GM23338 (cell line): ENCODE data around the gene MPZL1. TPM values are rescaled to one million over a fixed set of nuclear protein-coding genes. Genes with fewer than 3 reads are reported as not detected.

Experiments used
- ATAC-seq: fragments of 200-7000 bp; cut with Tn5 transposase; 3 replicates; pipeline ENCODE4 v1.9.1; 2020
- DNase-seq: peaks from one replicate; pipeline ENCODE4 v3.0.0-alpha.2; 2015; ENCODE audit warnings: low spot score
- H2AFZ ChIP-seq: fragments of 200-600 bp; sonication (generic); 2 replicates; pipeline ENCODE4 v1.8.0; 2016; ENCODE audit warnings: antibody characterized with exemption, mild to moderate bottlenecking, moderate library complexity
- H3F3A ChIP-seq: fragments of 200-600 bp; sonication (generic); replicated peaks from 2 replicates; pipeline ENCODE4 v1.8.0; 2017; ENCODE audit warnings: antibody characterized with exemption, mixed run types, low read depth
- H3K27ac ChIP-seq: fragments of 200-600 bp; sonication (generic); 2 replicates; pipeline ENCODE4 v1.6.1; 2016; ENCODE audit warnings: low read depth
- H3K27me3 ChIP-seq: fragments of 200-600 bp; sonication (generic); 2 replicates; pipeline ENCODE4 v1.8.0; 2016; ENCODE audit warnings: mild to moderate bottlenecking, mixed run types, moderate library complexity; ENCODE audit not compliant: insufficient read depth
- H3K36me3 ChIP-seq: fragments of 200-600 bp; sonication (generic); 2 replicates; pipeline ENCODE4 v1.8.0; 2016; ENCODE audit warnings: mild to moderate bottlenecking; ENCODE audit not compliant: insufficient read depth
- H3K4me1 ChIP-seq: fragments of 200-600 bp; sonication (generic); 2 replicates; pipeline ENCODE4 v1.8.0; 2016; ENCODE audit warnings: mild to moderate bottlenecking, moderate library complexity; ENCODE audit not compliant: insufficient read depth
- H3K4me2 ChIP-seq: fragments of 200-600 bp; sonication (generic); 2 replicates; pipeline ENCODE4 v1.7.1; 2017; ENCODE audit warnings: mixed run types
- H3K4me3 ChIP-seq: fragments of 200-600 bp; sonication (generic); 2 replicates; pipeline ENCODE4 v1.6.1; 2016; ENCODE audit warnings: mixed run types
- H3K79me2 ChIP-seq: fragments of 200-600 bp; sonication (generic); replicated peaks from 2 replicates; pipeline ENCODE4 v1.8.0; 2017; ENCODE audit warnings: mild to moderate bottlenecking; ENCODE audit not compliant: insufficient read depth
- H3K9me2 ChIP-seq: fragments of 200-600 bp; sonication (generic); 2 replicates; pipeline ENCODE4 v1.8.0; 2017; ENCODE audit not compliant: insufficient read depth
- H4K20me1 ChIP-seq: fragments of 200-600 bp; sonication (generic); replicated peaks from 2 replicates; pipeline ENCODE4 v1.8.0; 2017; ENCODE audit warnings: mild to moderate bottlenecking; ENCODE audit not compliant: insufficient read depth
- H3K27ac Mint-ChIP-seq: 2 replicates; pipeline ENCODE4 v1.8.0; 2020; ENCODE audit warnings: inconsistent platforms, mild to moderate bottlenecking, moderate library complexity, mixed read lengths
- H3K27me3 Mint-ChIP-seq: 3 replicates; pipeline ENCODE4 v1.8.0; 2022; ENCODE audit warnings: low read depth, mild to moderate bottlenecking, moderate library complexity, mixed read lengths, inconsistent platforms; ENCODE audit not compliant: insufficient read depth, poor library complexity
- H3K36me3 Mint-ChIP-seq: 3 replicates; pipeline ENCODE4 v1.8.0; 2021; ENCODE audit warnings: low read depth, mild to moderate bottlenecking, inconsistent platforms, moderate library complexity, mixed read lengths
- H3K4me1 Mint-ChIP-seq: 3 replicates; pipeline ENCODE4 v1.8.0; 2020; ENCODE audit warnings: mild to moderate bottlenecking, inconsistent platforms, mixed read lengths
- H3K4me3 Mint-ChIP-seq: 3 replicates; pipeline ENCODE4 v1.8.0; 2021; ENCODE audit warnings: moderate library complexity, mild to moderate bottlenecking, inconsistent platforms, mixed read lengths
- H3K9me3 Mint-ChIP-seq: 3 replicates; pipeline ENCODE4 v1.8.0; 2020; ENCODE audit warnings: moderate library complexity, mild to moderate bottlenecking, inconsistent platforms, mixed read lengths
- CREB1 ChIP-seq: fragments of 250-450 bp; sonication (Bioruptor Pico); IDR thresholded peaks from 2 replicates; pipeline ENCODE4 v1.5.0; 2020; ENCODE audit warnings: low read depth, mild to moderate bottlenecking, moderate library complexity
- CTCF ChIP-seq, 2 experiments: fragments of 200-600 bp in 1 of 2; sonication (generic) in 1 of 2; conservative IDR thresholded peaks; 2 replicates each; pipeline versions ENCODE4 v1.5.1 to v1.6.1; 2016 to 2017; ENCODE audit warnings: antibody characterized with exemption in 2 of 2, low read depth in 2 of 2, mild to moderate bottlenecking in 2 of 2, moderate library complexity in 1 of 2
- EZH2 ChIP-seq: fragments of 200-600 bp; sonication (generic); IDR thresholded peaks from one replicate; pipeline ENCODE4 v1.8.0; 2017; ENCODE audit warnings: antibody characterized with exemption, mild to moderate bottlenecking, low read depth; ENCODE audit not compliant: unreplicated experiment
- EZH2phosphoT487 ChIP-seq: fragments of 200-600 bp; sonication (generic); IDR thresholded peaks from one replicate; pipeline ENCODE4 v1.8.1; 2018; ENCODE audit warnings: antibody characterized with exemption; ENCODE audit not compliant: unreplicated experiment
- JUNB ChIP-seq: IDR thresholded peaks from one replicate; pipeline ENCODE4 v1.6.1; 2016; ENCODE audit warnings: antibody characterized with exemption; ENCODE audit not compliant: unreplicated experiment
- NANOG ChIP-seq: IDR thresholded peaks from 2 replicates; pipeline ENCODE4 v1.6.1; 2016; ENCODE audit warnings: antibody characterized with exemption, borderline replicate concordance
- POLR2AphosphoS5 ChIP-seq: IDR thresholded peaks from 2 replicates; pipeline ENCODE4 v1.6.1; 2016; ENCODE audit warnings: antibody characterized with exemption, low read depth
- ZNF114 ChIP-seq: fragments of 250-450 bp; sonication (Bioruptor Pico); IDR thresholded peaks from 2 replicates; pipeline ENCODE4 v1.5.0; 2020; ENCODE audit warnings: mild to moderate bottlenecking, moderate library complexity
- ZNF331 ChIP-seq: fragments of 250-450 bp; sonication (Bioruptor Pico); IDR thresholded peaks from 2 replicates; pipeline ENCODE4 v1.5.0; 2020; ENCODE audit warnings: low read depth, mild to moderate bottlenecking, moderate library complexity
- polyA plus RNA-seq: library from polyadenylated mRNA; unstranded; fragments of >200 nt; fragmentation: Nextera tagmentation; extraction: Ambion mirVana; gene quantifications from 2 replicates; pipeline ENCODE4 v1.2.1, GENCODE V29; 2016
- total RNA-seq: library from RNA; depleted of rRNA; stranded (reverse); fragments of >200 nt; shearing (Covaris generic); gene quantifications from 2 replicates; pipeline ENCODE4 v1.2.3, GENCODE V29; 2014
- TF ChIP-seq, protein P1 (sequence below): IDR thresholded peaks from one replicate; pipeline ENCODE4 v1.6.1; 2018; ENCODE audit warnings: antibody characterized with exemption; ENCODE audit not compliant: unreplicated experiment
- TF ChIP-seq, protein P2 (sequence below): IDR thresholded peaks from 2 replicates; pipeline ENCODE4 v1.6.1; 2016; ENCODE audit warnings: antibody characterized with exemption

MPZL1 gene
- total and polyA plus RNA-seq, 2 experiments from 2014 or later = 35.1 to 85.1 TPM

DNA sequence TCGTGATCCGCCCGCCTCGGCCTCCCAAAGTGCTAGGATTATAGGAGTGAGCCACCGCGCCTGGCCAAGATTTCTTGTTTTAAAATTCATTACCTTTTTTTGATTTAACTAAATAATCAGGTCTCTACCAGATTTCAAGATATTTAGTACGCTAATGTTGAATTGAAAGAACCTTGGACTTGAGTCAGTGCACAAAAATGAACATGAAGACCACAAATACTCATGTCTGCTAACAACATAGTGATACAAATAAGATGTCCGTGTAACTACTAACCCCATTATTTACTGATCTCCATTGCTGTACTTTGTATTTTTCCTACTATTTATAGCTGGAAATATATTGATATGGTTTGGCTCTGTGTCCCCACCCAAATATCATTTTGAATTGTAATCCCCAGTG lies 16.4 kb downstream of the MPZL1 start:
- Mint-ChIP-seq H3K27me3 (peaks cover 9% of the 10 kb centered on the region), H3K9me3 (peaks cover 5% of the 10 kb centered on the region; the same call in 1 of the 3 replicates), H3K36me3 (peaks cover 10% of the 10 kb centered on the region), H3K27ac (no peak overlapping the region), H3K4me1 (peaks cover 12% of the 10 kb centered on the region), H3K4me3 (no peak overlapping the region)
- Histone ChIP-seq H2AFZ (no peak overlapping the region), H3K4me3 (no peak overlapping the region), H4K20me1 (peaks cover 64% of the 10 kb centered on the region), H3K79me2 (peaks cover 99% of the 10 kb centered on the region), H3K9me2 (no peaks in the 10 kb centered on the region), H3K27ac (no peak overlapping the region), H3K4me2 (no peak overlapping the region), H3K36me3 (peaks cover 6% of the 10 kb centered on the region; the same call in 1 of the 2 replicates), H3K4me1 (peaks cover 43% of the 10 kb centered on the region), H3K27me3 (no peaks in the 10 kb centered on the region), H3F3A (no peaks in the 10 kb centered on the region)
- TF ChIP-seq NANOG (no peak), CREB1 (CRISPR knock-in tag) (no peak), ZNF114 (CRISPR knock-in tag) (no peak), ZNF331 (CRISPR knock-in tag) (no peak), EZH2 (no peak), POLR2AphosphoS5 (no peak), CTCF (conservative IDR thresholded peaks at IDR 0.05; ENCODE audit: low read depth in 2 of 2) (no peak), JUNB (no peak), EZH2phosphoT487 (no peak)
- TF ChIP-seq, protein P1, sequence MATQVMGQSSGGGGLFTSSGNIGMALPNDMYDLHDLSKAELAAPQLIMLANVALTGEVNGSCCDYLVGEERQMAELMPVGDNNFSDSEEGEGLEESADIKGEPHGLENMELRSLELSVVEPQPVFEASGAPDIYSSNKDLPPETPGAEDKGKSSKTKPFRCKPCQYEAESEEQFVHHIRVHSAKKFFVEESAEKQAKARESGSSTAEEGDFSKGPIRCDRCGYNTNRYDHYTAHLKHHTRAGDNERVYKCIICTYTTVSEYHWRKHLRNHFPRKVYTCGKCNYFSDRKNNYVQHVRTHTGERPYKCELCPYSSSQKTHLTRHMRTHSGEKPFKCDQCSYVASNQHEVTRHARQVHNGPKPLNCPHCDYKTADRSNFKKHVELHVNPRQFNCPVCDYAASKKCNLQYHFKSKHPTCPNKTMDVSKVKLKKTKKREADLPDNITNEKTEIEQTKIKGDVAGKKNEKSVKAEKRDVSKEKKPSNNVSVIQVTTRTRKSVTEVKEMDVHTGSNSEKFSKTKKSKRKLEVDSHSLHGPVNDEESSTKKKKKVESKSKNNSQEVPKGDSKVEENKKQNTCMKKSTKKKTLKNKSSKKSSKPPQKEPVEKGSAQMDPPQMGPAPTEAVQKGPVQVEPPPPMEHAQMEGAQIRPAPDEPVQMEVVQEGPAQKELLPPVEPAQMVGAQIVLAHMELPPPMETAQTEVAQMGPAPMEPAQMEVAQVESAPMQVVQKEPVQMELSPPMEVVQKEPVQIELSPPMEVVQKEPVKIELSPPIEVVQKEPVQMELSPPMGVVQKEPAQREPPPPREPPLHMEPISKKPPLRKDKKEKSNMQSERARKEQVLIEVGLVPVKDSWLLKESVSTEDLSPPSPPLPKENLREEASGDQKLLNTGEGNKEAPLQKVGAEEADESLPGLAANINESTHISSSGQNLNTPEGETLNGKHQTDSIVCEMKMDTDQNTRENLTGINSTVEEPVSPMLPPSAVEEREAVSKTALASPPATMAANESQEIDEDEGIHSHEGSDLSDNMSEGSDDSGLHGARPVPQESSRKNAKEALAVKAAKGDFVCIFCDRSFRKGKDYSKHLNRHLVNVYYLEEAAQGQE = no peak
- TF ChIP-seq, protein P2, sequence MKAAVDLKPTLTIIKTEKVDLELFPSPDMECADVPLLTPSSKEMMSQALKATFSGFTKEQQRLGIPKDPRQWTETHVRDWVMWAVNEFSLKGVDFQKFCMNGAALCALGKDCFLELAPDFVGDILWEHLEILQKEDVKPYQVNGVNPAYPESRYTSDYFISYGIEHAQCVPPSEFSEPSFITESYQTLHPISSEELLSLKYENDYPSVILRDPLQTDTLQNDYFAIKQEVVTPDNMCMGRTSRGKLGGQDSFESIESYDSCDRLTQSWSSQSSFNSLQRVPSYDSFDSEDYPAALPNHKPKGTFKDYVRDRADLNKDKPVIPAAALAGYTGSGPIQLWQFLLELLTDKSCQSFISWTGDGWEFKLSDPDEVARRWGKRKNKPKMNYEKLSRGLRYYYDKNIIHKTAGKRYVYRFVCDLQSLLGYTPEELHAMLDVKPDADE = no peak
- ATAC-seq = no peak
- no peak for DNase-seq
